ENCODE measurements around the gene INPP4B. TPM values are rescaled to one million over a fixed set of nuclear protein-coding genes. Genes with fewer than 3 reads are reported as not detected.

The INPP4B gene
- polyA plus RNA-seq, 1 of the 3 experiments (the other 2 are of a cell fraction), result 0.08 TPM

DNA sequence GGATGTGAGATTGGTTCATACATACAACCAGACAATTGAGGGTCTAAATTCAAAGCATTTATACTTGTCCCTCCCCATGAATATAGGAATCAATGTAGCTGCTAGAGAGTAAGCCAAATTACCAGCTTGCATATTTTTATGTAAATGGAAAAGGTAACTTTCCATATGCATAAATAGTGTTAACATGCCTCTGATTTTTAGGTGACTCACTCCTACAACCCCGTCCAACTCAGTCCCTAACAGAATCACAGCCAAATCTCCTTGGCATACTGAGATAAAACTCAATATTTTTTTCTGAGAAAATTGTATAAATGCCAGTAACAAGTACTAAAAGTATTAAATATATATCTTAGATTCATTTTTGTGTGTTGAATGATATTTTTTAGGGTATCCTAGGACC is 67.2 kb downstream of the INPP4B start:
- H3K79me2 ChIP-seq (ENCODE audit: insufficient read depth), result no peaks in the 10 kb centered on the region
- CTCF ChIA-PET, result no interaction called here
- no peaks in the 10 kb centered on the region for H3K9me2 ChIP-seq
- H3K4me1 ChIP-seq (ENCODE audit: control insufficient read depth in 1 of 2, insufficient read depth in 2 of 2, low read depth in 1 of 2, low read length in 1 of 2), result no peaks in the 10 kb centered on the region
- H3K27ac ChIP-seq (ENCODE audit: low read depth in 2 of 2, low read length in 1 of 2), result no peak overlapping the region
- H3K36me3 ChIP-seq (replicated peaks in 1 of 2; ENCODE audit: control insufficient read depth in 1 of 2, insufficient read depth in 2 of 2, low read length in 1 of 2), result no peaks in the 10 kb centered on the region
- no peak overlapping the region for H3K4me3 ChIP-seq (ENCODE audit: low read depth in 2 of 2, low read length in 1 of 2)
- POLR2A ChIA-PET, result no interaction called here
- no peaks in the 10 kb centered on the region for H3K9me3 ChIP-seq
- H3K27me3 ChIP-seq (ENCODE audit: insufficient read depth), result no peaks in the 10 kb centered on the region
- 50% methylated on average over 1 of the region's 1 CpG for WGBS (ENCODE audit: low lambda C conversion rate)
- no peak overlapping the region for H3K4me2 ChIP-seq
- DNase-seq, result no peak
- H3F3A ChIP-seq (replicated peaks; ENCODE audit: insufficient read depth), result no peaks in the 10 kb centered on the region
- no peak overlapping the region for H2AFZ ChIP-seq (ENCODE audit: low read depth)
- H4K20me1 ChIP-seq (ENCODE audit: insufficient read depth), result no peaks in the 10 kb centered on the region
- TF ChIP-seq, protein P1, sequence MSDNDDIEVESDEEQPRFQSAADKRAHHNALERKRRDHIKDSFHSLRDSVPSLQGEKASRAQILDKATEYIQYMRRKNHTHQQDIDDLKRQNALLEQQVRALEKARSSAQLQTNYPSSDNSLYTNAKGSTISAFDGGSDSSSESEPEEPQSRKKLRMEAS (IDR thresholded peaks at IDR 0.05; ENCODE audit: low read depth), result no peak
- TF ChIP-seq, protein P2, sequence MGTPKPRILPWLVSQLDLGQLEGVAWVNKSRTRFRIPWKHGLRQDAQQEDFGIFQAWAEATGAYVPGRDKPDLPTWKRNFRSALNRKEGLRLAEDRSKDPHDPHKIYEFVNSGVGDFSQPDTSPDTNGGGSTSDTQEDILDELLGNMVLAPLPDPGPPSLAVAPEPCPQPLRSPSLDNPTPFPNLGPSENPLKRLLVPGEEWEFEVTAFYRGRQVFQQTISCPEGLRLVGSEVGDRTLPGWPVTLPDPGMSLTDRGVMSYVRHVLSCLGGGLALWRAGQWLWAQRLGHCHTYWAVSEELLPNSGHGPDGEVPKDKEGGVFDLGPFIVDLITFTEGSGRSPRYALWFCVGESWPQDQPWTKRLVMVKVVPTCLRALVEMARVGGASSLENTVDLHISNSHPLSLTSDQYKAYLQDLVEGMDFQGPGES (IDR thresholded peaks at IDR 0.05; ENCODE audit: low read depth, low read length), result no peak
- TF ChIP-seq, protein P3, sequence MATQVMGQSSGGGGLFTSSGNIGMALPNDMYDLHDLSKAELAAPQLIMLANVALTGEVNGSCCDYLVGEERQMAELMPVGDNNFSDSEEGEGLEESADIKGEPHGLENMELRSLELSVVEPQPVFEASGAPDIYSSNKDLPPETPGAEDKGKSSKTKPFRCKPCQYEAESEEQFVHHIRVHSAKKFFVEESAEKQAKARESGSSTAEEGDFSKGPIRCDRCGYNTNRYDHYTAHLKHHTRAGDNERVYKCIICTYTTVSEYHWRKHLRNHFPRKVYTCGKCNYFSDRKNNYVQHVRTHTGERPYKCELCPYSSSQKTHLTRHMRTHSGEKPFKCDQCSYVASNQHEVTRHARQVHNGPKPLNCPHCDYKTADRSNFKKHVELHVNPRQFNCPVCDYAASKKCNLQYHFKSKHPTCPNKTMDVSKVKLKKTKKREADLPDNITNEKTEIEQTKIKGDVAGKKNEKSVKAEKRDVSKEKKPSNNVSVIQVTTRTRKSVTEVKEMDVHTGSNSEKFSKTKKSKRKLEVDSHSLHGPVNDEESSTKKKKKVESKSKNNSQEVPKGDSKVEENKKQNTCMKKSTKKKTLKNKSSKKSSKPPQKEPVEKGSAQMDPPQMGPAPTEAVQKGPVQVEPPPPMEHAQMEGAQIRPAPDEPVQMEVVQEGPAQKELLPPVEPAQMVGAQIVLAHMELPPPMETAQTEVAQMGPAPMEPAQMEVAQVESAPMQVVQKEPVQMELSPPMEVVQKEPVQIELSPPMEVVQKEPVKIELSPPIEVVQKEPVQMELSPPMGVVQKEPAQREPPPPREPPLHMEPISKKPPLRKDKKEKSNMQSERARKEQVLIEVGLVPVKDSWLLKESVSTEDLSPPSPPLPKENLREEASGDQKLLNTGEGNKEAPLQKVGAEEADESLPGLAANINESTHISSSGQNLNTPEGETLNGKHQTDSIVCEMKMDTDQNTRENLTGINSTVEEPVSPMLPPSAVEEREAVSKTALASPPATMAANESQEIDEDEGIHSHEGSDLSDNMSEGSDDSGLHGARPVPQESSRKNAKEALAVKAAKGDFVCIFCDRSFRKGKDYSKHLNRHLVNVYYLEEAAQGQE (IDR thresholded peaks at IDR 0.05; ENCODE audit: low read depth, low read length), result no peak
- no peak overlapping the region for H3K9ac ChIP-seq

DNA sequence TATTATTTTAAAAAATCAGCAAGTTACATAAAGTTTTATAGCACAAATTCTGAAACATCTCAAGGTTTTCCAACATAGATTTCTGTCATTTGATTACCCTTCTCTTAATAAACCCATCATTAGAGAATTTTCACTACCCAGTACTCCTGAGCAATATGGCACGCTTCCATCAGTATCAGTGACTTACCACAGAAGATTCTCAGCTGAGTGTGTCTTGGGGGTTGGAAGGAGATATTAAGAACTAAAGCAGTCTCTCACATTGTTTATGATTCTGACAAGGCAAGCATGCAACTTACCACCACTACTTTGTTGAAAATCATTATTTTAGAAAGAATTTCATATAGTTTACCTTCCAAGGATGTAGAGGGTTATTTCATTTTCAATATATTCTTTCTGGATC is 67.7 kb downstream of the INPP4B start:
- no peak overlapping the region for H3K9ac ChIP-seq
- H3K4me2 ChIP-seq, result no peak overlapping the region
- H3K9me3 ChIP-seq, result no peaks in the 10 kb centered on the region
- H3F3A ChIP-seq (replicated peaks; ENCODE audit: insufficient read depth), result no peaks in the 10 kb centered on the region
- H4K20me1 ChIP-seq (ENCODE audit: insufficient read depth), result no peaks in the 10 kb centered on the region
- H3K36me3 ChIP-seq (replicated peaks in 1 of 2; ENCODE audit: control insufficient read depth in 1 of 2, insufficient read depth in 2 of 2, low read length in 1 of 2), result no peaks in the 10 kb centered on the region
- TF ChIP-seq NRF1 (IDR thresholded peaks at IDR 0.05; ENCODE audit: low read depth, low read length) (no peak), SMC3 (IDR thresholded peaks at IDR 0.05; ENCODE audit: low read depth, low read length) (no peak), YY1 (IDR thresholded peaks at IDR 0.05; ENCODE audit: low read depth) (no peak), RCOR1 (IDR thresholded peaks at IDR 0.05; ENCODE audit: low read length) (no peak), JUND (IDR thresholded peaks at IDR 0.05) (no peak), GATA2 (CRISPR knock-in tag; IDR thresholded peaks at IDR 0.05) (no peak), TCF12 (IDR thresholded peaks at IDR 0.05) (no peak), GABPA (IDR thresholded peaks at IDR 0.05; ENCODE audit: low read depth) (no peak), FOXJ3 (CRISPR knock-in tag; IDR thresholded peaks at IDR 0.05) (no peak), MEF2A (IDR thresholded peaks at IDR 0.05; ENCODE audit: borderline replicate concordance, low read depth) (no peak)
- TF ChIP-seq, protein P4, sequence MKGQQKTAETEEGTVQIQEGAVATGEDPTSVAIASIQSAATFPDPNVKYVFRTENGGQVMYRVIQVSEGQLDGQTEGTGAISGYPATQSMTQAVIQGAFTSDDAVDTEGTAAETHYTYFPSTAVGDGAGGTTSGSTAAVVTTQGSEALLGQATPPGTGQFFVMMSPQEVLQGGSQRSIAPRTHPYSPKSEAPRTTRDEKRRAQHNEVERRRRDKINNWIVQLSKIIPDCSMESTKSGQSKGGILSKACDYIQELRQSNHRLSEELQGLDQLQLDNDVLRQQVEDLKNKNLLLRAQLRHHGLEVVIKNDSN (IDR thresholded peaks at IDR 0.05; ENCODE audit: borderline replicate concordance, low read depth), result no peak
- TF ChIP-seq, protein P5, sequence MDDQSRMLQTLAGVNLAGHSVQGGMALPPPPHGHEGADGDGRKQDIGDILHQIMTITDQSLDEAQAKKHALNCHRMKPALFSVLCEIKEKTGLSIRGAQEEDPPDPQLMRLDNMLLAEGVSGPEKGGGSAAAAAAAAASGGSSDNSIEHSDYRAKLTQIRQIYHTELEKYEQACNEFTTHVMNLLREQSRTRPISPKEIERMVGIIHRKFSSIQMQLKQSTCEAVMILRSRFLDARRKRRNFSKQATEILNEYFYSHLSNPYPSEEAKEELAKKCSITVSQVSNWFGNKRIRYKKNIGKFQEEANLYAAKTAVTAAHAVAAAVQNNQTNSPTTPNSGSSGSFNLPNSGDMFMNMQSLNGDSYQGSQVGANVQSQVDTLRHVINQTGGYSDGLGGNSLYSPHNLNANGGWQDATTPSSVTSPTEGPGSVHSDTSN (IDR thresholded peaks at IDR 0.05), result no peak
- H3K4me1 ChIP-seq (ENCODE audit: control insufficient read depth in 1 of 2, insufficient read depth in 2 of 2, low read depth in 1 of 2, low read length in 1 of 2), result no peaks in the 10 kb centered on the region
- no peak for DNase-seq
- H3K79me2 ChIP-seq (ENCODE audit: insufficient read depth), result no peaks in the 10 kb centered on the region
- H3K27ac ChIP-seq (ENCODE audit: low read depth in 2 of 2, low read length in 1 of 2), result no peak overlapping the region
- WGBS (ENCODE audit: low lambda C conversion rate), result 50% methylated on average over 1 of the region's 1 CpG
- no peaks in the 10 kb centered on the region for H3K27me3 ChIP-seq (ENCODE audit: insufficient read depth)
- ChIA-PET POLR2A (no interaction called here), CTCF (no interaction called here)
- no peak overlapping the region for H2AFZ ChIP-seq (ENCODE audit: low read depth)
- H3K9me2 ChIP-seq, result no peaks in the 10 kb centered on the region
- H3K4me3 ChIP-seq (ENCODE audit: low read depth in 2 of 2, low read length in 1 of 2), result no peak overlapping the region
